H1 (cell line): Measurements from ENCODE around the gene PWP2. TPM values are rescaled to one million over a fixed set of nuclear protein-coding genes. Genes with fewer than 3 reads are reported as not detected.

Experiments
- CTCF ChIA-PET: fragments of 300-600 bp; sonication (Branson Sonifier 250); formaldehyde crosslinking; loops from one replicate; lab custom pipeline; 2021; ENCODE audit not compliant: partially characterized antibody; lab: Charles Lee
- POLR2A ChIA-PET: fragments of 300-600 bp; sonication (Branson Sonifier 250); formaldehyde crosslinking; loops from one replicate; lab custom pipeline; 2021; ENCODE audit warnings: inconsistent platforms; ENCODE audit not compliant: partially characterized antibody; lab: Charles Lee
- DNase-seq, 2 experiments: peaks; one replicate each; pipeline versions ENCODE4 v3.0.0 to v3.0.0-alpha.2; 2010 to 2022; ENCODE audit warnings: low spot score in 2 of 2, low read depth in 1 of 2, mixed read lengths in 1 of 2
- FAIRE-seq: peaks from 2 replicates; lab custom pipeline; 2011; peaks lifted over from hg19 to GRCh38; lab: Jason Lieb, UNC
- H2AFZ ChIP-seq: 2 replicates; pipeline ENCODE4 v1.8.1; 2012; ENCODE audit warnings: low read length, inconsistent platforms
- H2AK5ac ChIP-seq: 2 replicates; pipeline ENCODE4 v1.6.1; 2013; ENCODE audit warnings: low read depth, low read length
- H2BK120ac ChIP-seq: replicated peaks from 2 replicates; pipeline ENCODE3; 2013; ENCODE audit warnings: low read depth, low read length, inconsistent platforms
- H2BK12ac ChIP-seq: 2 replicates; pipeline ENCODE4 v1.6.1; 2013; ENCODE audit warnings: low read depth, low read length
- H2BK15ac ChIP-seq: 2 replicates; pipeline ENCODE4 v1.6.1; 2013; ENCODE audit warnings: low read length
- H2BK20ac ChIP-seq: 2 replicates; pipeline ENCODE4 v1.6.1; 2013; ENCODE audit warnings: low read length
- H2BK5ac ChIP-seq: 2 replicates; pipeline ENCODE4 v1.6.1; 2013; ENCODE audit warnings: low read depth, low read length
- H3K14ac ChIP-seq: 2 replicates; pipeline ENCODE4 v1.6.1; 2013; ENCODE audit warnings: inconsistent platforms; ENCODE audit not compliant: insufficient read length
- H3K18ac ChIP-seq: 2 replicates; pipeline ENCODE4 v1.6.1; 2013; ENCODE audit warnings: low read length; ENCODE audit errors: extremely low read depth
- H3K23ac ChIP-seq: 2 replicates; pipeline ENCODE4 v1.6.1; 2013; ENCODE audit warnings: inconsistent platforms; ENCODE audit not compliant: insufficient read length
- H3K23me2 ChIP-seq: 2 replicates; pipeline ENCODE4 v1.6.1; 2013; ENCODE audit warnings: low read depth, low read length
- H3K27ac ChIP-seq: 2 replicates; pipeline ENCODE4 v1.6.1; 2011; ENCODE audit warnings: low read depth, low read length, inconsistent platforms
- H3K27me3 ChIP-seq, 4 experiments: replicated peaks in 1 of 4; 1 replicate in 1 of 4; 2 replicates in 3 of 4; pipeline versions ENCODE4 v1.6.1 to v1.8.1; 2011 to 2013; ENCODE audit warnings: low read length in 3 of 4, mild to moderate bottlenecking in 3 of 4, inconsistent platforms in 2 of 4, mixed read lengths in 2 of 4, moderate library complexity in 1 of 4; ENCODE audit not compliant: control insufficient read depth in 3 of 4, insufficient read depth in 3 of 4; ENCODE audit errors: extremely low read depth in 1 of 4
- H3K36me3 ChIP-seq, 4 experiments: 2 replicates each; pipeline versions ENCODE4 v1.6.1 to v1.8.1; 2011 to 2013; ENCODE audit warnings: mild to moderate bottlenecking in 4 of 4, low read length in 3 of 4, moderate library complexity in 2 of 4, control low read depth in 1 of 4, inconsistent platforms in 1 of 4; ENCODE audit not compliant: insufficient read depth in 4 of 4, control insufficient read depth in 2 of 4
- H3K4ac ChIP-seq: replicated peaks from 2 replicates; pipeline ENCODE3; 2013; ENCODE audit warnings: low read length, low read depth, mixed read lengths, inconsistent platforms; ENCODE audit not compliant: insufficient read length
- H3K4me1 ChIP-seq, 4 experiments: replicated peaks in 1 of 4; 1 replicate in 1 of 4; 2 replicates in 3 of 4; pipeline versions ENCODE4 v1.6.1 to v1.8.1; 2011 to 2013; ENCODE audit warnings: low read length in 3 of 4, inconsistent platforms in 2 of 4, mixed read lengths in 1 of 4; ENCODE audit not compliant: insufficient read depth in 4 of 4, control insufficient read depth in 3 of 4
- H3K4me2 ChIP-seq, 2 experiments: 2 replicates each; pipeline versions ENCODE4 v1.6.1 to v1.8.1; 2011 to 2013; ENCODE audit warnings: low read depth in 2 of 2, low read length in 2 of 2, control low read depth in 1 of 2, inconsistent platforms in 1 of 2, mild to moderate bottlenecking in 1 of 2; ENCODE audit not compliant: insufficient read depth in 1 of 2
- H3K4me3 ChIP-seq, 4 experiments: fragments of 200-600, 300-600 bp in 1 of 4; sonication (generic), shearing (Covaris generic), sonication (Bioruptor Twin) in 1 of 4; 2 replicates each; pipeline versions ENCODE4 v1.5.1 to v1.8.1; 2011 to 2016; ENCODE audit warnings: low read length in 4 of 4, low read depth in 3 of 4, control low read depth in 2 of 4, inconsistent platforms in 2 of 4, mild to moderate bottlenecking in 2 of 4, mixed read lengths in 1 of 4, moderate library complexity in 1 of 4; ENCODE audit not compliant: insufficient read depth in 2 of 4; ENCODE audit errors: extremely low read depth in 1 of 4
- H3K56ac ChIP-seq: replicated peaks from 2 replicates; pipeline ENCODE3; 2013; ENCODE audit warnings: low read depth, mild to moderate bottlenecking, mixed read lengths, low read length, inconsistent platforms; ENCODE audit not compliant: insufficient read length
- H3K79me1 ChIP-seq: 2 replicates; pipeline ENCODE4 v1.6.1; 2013; ENCODE audit warnings: low read depth, low read length, control low read depth
- H3K79me2 ChIP-seq, 2 experiments: 2 replicates each; pipeline versions ENCODE4 v1.6.1 to v1.8.1; 2012 to 2013; ENCODE audit warnings: low read length in 2 of 2, mild to moderate bottlenecking in 2 of 2, inconsistent platforms in 1 of 2; ENCODE audit not compliant: insufficient read depth in 2 of 2, control insufficient read depth in 1 of 2
- H3K9ac ChIP-seq, 4 experiments: replicated peaks in 1 of 4; 1 replicate in 1 of 4; 2 replicates in 3 of 4; pipeline versions ENCODE4 v1.6.1 to v1.8.1; 2011 to 2013; ENCODE audit warnings: low read depth in 3 of 4, low read length in 3 of 4, control low read depth in 2 of 4, mild to moderate bottlenecking in 2 of 4, moderate library complexity in 2 of 4, inconsistent platforms in 1 of 4; ENCODE audit errors: extremely low read depth in 1 of 4
- H3K9me3 ChIP-seq, 2 experiments: 2 replicates each; pipeline versions ENCODE4 v1.6.1 to v1.8.1; 2012 to 2013; ENCODE audit warnings: mild to moderate bottlenecking in 2 of 2, moderate library complexity in 2 of 2, control low read depth in 1 of 2, inconsistent platforms in 1 of 2, low read depth in 1 of 2, low read length in 1 of 2, mixed read lengths in 1 of 2; ENCODE audit not compliant: insufficient read depth in 2 of 2
- H4K20me1 ChIP-seq, 2 experiments: replicated peaks in 1 of 2; 2 replicates each; pipeline versions ENCODE3 to v1.8.1; 2011 to 2013; ENCODE audit warnings: inconsistent platforms in 2 of 2, low read length in 2 of 2, mild to moderate bottlenecking in 1 of 2; ENCODE audit not compliant: insufficient read depth in 2 of 2, control insufficient read depth in 1 of 2
- H4K5ac ChIP-seq: 2 replicates; pipeline ENCODE4 v1.6.1; 2013; ENCODE audit warnings: low read length, low read depth, mixed read lengths, inconsistent platforms; ENCODE audit not compliant: insufficient read length
- H4K8ac ChIP-seq: 2 replicates; pipeline ENCODE4 v1.8.0; 2013; ENCODE audit warnings: mild to moderate bottlenecking, moderate library complexity, low read length, inconsistent platforms; ENCODE audit not compliant: insufficient read depth; ENCODE audit errors: extremely low read depth
- H4K91ac ChIP-seq: replicated peaks from 2 replicates; pipeline ENCODE3; 2013; ENCODE audit warnings: low read length, mixed read lengths, inconsistent platforms; ENCODE audit not compliant: insufficient read length
- ASH2L ChIP-seq: fragments of 200-600, 300-600 bp; sonication (generic); IDR thresholded peaks from one replicate; pipeline ENCODE4 v1.7.1; 2017; ENCODE audit warnings: low read length
- RNF2 ChIP-seq: fragments of 200-900, 300-1000 bp; sonication (generic); IDR thresholded peaks from 2 replicates; pipeline ENCODE4 v1.7.1; 2016; ENCODE audit warnings: borderline replicate concordance, low read depth, mild to moderate bottlenecking, antibody characterized with exemption, low read length; ENCODE audit not compliant: poor library complexity, severe bottlenecking; ENCODE audit errors: missing control alignments
- SIRT6 ChIP-seq: IDR thresholded peaks from one replicate; pipeline ENCODE4 v1.7.1; 2012; ENCODE audit warnings: low read length, inconsistent platforms
- WGBS, 2 experiments: shearing (Covaris generic) in 1 of 2; methylation state at CpG; one replicate each; pipeline versions ENCODE4 v1.1.6 to v1.1.7; 2013 to 2015; ENCODE audit warnings: low lambda C conversion rate in 2 of 2, mixed read lengths in 2 of 2, inconsistent platforms in 1 of 2, low coverage in 1 of 2, missing lambda C conversion rate in 1 of 2; ENCODE audit not compliant: insufficient replicate concordance in 2 of 2, insufficient coverage in 1 of 2, insufficient read length in 1 of 2; ENCODE audit errors: extremely low coverage in 1 of 2, missing lambda C conversion rate in 1 of 2; 5-methylcytosine and 5-hydroxymethylcytosine counted together
- polyA plus RNA-seq, 7 experiments: library from polyadenylated mRNA; depleted of rRNA in 3 of 7; stranded (reverse) in 5 of 7; unstranded in 2 of 7; fragments of >200 nt in 5 of 7; fragments of 200-250 nt in 2 of 7; gene quantifications; 1 replicate in 5 of 7; 2 replicates in 1 of 7; 4 replicates in 1 of 7; pipeline versions ENCODE4 v1.2.1 to v1.2.3, GENCODE V29; 2011 to 2013; ENCODE audit warnings: missing spikeins in 2 of 7, mixed read lengths in 2 of 7
- total RNA-seq: library from RNA; stranded (reverse); fragmentation: NEBNext Ultra II Directional; extraction: Animal tissue kit (Norgen Biotek cat#: 25700); gene quantifications from 2 replicates; pipeline ENCODE4 v1.2.1, GENCODE V29; 2021

The PWP2 gene
- total and polyA plus RNA-seq, 2 of the 8 experiments (the other 6 are each of a cell fraction or from before 2014, with no cell fraction given): 4.4 to 6.7 TPM

- TF ChIP-seq ASH2L: no peak
- TF ChIP-seq RNF2: no peak
- TF ChIP-seq SIRT6: no peak
- DNase-seq (no peak), FAIRE-seq (no peak)
- Histone ChIP-seq H3K56ac (no peak overlapping the region), H3K79me1 (peaks cover 5% of the 10 kb centered on the region), H3K27ac (no peak overlapping the region), H3K4ac (no peak overlapping the region), H3K4me2 (no peak overlapping the region), H3K18ac (no peak overlapping the region), H3K9ac (no peak overlapping the region), H2BK5ac (no peak overlapping the region), H2BK12ac (no peak overlapping the region), H3K79me2 (no peaks in the 10 kb centered on the region), H4K8ac (no peak overlapping the region), H3K27me3 (no peaks in the 10 kb centered on the region), H3K4me1 (peaks cover 0 to 4% (median 0%) of the 10 kb centered on the region in 4 experiments; a peak in 2 of 7 replicates), H3K9me3 (no peaks in the 10 kb centered on the region), H3K36me3 (peaks cover 11 to 58% (median 23%) of the 10 kb centered on the region in 4 experiments; a peak in 7 of 8 replicates), H4K91ac (no peak overlapping the region), H3K4me3 (no peak overlapping the region), H2BK120ac (no peak overlapping the region), H3K23ac (no peak overlapping the region), H2AK5ac (no peak overlapping the region), H3K23me2 (no peaks in the 10 kb centered on the region), H4K5ac (no peak overlapping the region), H2BK20ac (no peak overlapping the region), H3K14ac (no peak overlapping the region), H4K20me1 (peaks cover 2 to 8% of the 10 kb centered on the region in 2 experiments), H2AFZ (no peak overlapping the region), H2BK15ac (no peak overlapping the region)
- WGBS, 2 experiments: 89% methylated on average over 3 of the region's 3 CpGs; no CpG with 5 or more reads in 1 of the 2 experiments
- POLR2A ChIA-PET: interaction anchor here (1.4 kb wide), 1 partner anchor 59 kb away, joined by 3 read pairs; no protein-coding TSS in a partner anchor
- CTCF ChIA-PET: interaction anchor here (0.7 to 1.8 kb wide), 4 partner anchors 9 to 30 kb away, joined by 3 to 6 read pairs (median 3); no protein-coding TSS in a partner anchor
These were observed 27.8 kb upstream of the PWP2 start for GRCh38 chr21:44079446-44079845.
